GM21723 (cell line): Measurements from ENCODE around the gene MEIOB.
"Not testable (repeated sequence)": the region's sequence is repeated elsewhere in the genome, so short reads cannot be mapped to it uniquely, and the experiment has no call there.

Experiments
- ATAC-seq: cut with Tn5 transposase; IDR thresholded peaks from one replicate; pipeline ENCODE4 v1.9.1; 2021; ENCODE audit warnings: mild to moderate bottlenecking, moderate library complexity; ENCODE audit not compliant: unreplicated experiment

Gene MEIOB

DNA sequence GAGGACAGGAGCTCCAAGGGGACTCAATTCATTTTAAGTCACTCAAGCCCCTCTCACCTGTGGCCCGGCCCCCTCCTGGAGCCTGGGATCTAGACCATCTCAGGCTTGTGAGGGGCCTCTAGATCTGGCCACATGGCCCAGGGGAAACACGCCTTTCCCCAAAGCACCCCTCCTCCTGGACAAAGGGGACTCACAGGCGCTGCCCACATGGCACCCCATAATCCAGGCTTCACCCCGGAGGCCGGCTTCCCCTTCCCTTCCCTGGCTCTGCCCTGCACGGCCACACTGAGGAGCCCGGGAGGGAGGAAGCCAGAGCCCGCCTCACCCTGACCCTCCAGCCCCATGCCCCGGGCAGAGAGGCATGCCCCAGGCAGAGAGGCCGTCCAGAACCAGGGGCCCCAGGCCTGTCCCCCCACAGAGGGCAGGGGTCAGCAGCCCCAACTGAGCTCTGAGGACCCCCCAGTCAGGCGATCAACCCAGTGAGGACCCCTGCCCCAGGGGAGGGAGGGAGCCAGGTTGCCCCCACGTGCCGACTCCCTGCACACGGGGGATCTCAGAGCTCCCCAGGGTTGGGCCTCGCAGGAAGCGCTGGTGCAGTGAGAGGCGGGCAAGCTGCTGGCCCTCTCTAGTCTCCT, 35.4 kb upstream of the MEIOB start:
- no peak for ATAC-seq

DNA sequence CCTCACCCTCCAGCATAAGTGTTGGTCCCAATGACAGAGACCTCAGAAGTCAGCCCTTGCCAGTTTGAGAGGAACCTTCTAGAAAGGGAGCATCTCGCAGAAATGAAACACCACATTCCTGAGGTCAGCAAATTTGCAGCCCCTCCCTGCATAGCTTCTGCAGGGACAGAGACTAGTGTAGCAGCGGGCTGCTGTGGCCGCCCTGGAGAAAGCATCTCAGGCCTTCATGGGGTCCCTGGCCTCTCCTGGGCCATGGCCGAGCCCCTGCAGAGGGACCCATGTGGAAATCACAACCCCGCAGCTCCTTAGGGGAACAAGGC, 34.8 kb upstream of the MEIOB start:
- ATAC-seq: no peak

DNA sequence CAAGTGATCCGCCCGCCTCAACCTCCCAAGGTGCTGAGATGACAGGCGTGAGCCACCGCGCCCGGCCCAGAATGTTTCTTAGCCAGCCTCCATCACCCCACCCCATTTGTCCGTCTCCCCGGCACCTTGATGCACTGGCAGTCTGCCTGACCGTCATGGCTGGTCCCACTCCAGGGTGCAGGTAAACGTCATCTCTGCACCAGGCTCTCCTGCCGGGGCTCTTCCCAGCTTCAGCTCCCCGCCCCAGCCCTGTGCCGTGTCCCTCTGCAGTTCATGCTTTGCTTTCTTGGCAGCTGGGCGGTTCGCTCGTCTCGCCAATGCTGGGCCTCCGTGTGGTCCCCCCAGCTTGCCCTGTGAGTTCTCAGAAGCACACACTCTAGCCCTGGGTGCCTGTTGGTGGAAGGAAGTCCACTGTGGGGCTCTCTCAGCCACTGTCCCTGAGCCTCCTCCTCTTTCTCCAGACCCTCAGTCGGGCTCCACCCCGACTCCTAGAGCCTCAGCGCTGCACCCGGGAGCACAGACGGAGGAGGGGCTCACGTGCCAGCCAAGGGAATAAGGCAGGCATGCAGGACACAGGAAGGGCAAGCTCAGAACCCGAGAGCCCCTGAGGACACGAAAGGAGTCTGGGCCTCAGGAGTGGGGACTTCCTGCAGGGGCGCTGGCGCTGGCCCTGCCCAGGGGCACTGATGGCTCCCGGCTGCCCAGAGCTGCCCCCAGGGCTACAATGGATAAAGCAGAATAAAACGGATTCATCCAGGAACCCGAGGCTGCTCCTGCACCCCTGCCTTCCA, 34.3 kb upstream of the MEIOB start:
- ATAC-seq: no peak

DNA sequence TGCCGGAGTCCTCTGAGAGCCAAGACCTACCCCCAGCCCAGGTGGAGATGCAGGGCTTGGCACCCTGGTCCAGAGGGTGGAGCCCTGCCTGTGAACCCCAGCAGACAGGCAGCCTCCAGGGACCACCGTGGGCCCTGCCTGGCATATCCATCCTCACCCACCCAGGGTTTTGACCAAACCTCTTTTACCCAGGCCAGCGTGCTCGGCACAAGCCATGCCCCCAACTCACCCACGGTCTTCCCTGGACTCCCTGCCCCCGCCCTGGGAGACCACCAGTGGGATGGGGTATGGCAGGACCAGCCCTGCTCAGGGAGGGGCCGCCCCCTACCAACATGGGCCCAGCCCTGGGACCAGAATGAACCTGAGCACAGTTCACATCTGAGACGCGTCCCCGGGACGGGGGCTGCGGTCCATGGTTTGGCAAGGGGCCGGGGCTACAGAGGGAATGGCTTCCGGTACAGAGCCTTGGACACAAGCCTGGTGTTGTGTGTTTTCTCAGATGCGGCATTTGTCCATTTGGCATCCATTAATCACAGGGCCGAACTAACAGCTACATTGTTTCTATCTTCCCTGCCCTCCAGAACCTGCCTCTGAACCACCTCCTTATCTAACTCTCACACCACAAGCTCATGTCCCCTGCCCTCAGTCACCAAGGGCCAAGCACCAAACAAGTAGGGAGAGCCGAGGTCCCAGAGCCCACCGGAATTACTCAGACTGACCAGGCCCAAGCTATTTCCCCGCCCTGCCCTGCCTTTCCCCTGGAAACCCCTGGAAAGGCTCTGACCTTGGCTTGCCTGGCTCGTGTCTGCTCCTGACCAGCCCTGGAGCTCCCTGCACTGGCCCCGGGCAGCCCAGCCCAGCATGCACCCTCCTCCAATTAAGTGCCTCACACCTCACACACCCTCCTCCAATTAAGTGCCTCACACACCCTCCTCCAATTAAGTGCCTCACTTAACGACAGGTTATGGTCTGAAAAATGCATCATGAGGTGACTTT, 32.2 kb upstream of the MEIOB start:
- no peak for ATAC-seq

DNA sequence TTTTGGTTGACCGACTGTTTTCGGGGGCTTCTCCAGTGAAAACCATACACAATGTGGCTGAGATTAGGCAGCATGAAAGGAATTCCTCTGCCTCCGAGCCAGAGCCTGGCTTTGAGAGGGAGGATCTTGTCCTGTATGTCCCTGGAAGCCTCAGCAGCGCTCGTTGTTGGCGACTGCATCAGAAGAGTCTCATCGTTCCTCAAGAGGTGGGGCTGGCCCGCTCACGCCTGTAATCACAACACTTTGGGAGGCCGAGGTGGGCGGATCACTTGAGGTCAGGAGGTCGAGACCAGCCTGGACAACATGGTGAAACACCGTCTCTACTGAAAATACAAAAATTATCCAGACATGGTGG, 31.2 kb upstream of the MEIOB start:
- no peak for ATAC-seq

DNA sequence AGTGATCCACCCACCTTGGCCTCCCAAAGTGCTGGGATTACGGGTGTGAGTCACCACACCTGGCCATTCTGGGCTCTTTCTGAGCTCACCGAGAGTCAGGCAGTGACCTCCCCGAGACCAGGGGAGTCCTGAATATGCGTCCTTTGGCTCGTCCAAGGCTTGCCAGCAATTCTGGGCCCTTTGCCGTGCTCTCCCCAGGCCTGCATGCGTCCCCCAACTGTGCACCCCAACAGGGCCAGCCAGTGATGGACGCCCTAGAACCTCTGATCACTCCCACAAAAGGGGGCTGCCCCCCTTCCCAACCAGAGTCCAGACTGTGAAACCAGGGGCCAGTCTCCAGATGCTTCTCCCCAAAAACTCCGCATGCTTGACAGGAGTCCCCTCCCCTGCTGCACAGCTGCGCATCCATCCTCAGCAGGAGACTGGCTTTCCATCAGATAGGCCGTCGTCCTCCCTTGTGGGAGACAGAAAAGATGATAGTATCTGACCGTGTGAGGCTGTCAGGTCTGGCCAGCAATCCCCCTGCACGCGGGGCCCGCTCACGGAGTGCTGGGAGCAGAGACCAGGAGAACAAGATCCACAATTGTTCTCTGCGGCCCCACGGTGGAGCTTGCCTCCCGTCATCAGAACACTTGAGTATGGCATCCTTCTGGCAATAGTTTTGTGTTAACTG, 30.7 kb upstream of the MEIOB start:
- ATAC-seq: no peak

DNA sequence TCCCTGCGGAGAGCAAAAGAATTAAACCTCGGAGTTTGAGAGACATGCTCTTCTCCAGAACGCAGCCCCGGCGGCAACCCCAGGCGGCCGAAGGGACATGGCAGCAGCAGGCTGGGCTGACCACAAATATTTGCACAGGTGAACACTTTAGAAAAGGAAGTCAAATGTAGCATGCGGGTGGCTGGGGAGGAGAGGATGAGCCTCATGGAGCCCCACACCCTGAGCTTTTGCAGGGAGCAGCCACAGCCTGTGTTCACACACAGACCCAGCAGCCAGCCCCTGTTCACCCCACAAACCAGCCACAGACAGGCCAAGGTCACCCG, 28.4 kb upstream of the MEIOB start:
- no peak for ATAC-seq

DNA sequence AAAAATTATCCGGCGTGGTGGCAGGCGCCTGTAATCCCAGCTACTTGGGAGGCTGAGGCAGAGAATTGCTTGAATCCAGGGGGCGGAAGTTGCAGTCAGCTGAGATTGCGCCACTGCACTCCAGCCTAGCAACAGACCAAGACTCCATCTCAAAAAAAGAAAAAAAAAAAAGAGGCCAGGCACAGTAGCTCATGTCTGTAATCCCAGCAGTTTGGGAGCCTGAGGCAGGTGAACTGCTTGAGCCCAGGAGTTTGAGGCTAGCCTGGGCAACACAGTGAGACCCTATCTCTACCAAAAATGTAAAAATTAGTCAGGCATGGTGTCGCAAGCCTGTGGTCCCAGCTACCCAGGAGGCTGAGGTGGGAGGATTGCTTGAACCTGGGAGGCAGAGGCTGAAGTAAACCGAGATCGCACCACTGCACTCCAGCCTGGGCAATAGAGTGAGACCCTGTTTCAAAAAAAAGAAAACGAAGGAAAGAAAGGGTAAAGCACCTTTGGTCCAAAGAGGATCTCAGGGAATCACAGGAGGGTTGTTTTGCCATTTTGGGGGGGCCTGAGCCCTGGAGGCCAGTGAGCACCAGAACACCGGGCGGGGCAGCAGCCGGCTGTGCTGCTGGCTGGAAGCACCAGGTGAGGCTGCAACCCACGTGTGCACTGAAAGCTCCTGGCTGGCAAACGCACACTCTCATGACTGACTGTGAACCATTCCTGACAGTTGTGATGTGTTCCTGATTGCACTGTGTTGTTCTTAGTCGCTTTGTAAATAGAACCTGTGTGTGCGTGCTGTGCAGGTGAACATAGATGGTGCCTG, 27.9 kb upstream of the MEIOB start:
- ATAC-seq: no peak

DNA sequence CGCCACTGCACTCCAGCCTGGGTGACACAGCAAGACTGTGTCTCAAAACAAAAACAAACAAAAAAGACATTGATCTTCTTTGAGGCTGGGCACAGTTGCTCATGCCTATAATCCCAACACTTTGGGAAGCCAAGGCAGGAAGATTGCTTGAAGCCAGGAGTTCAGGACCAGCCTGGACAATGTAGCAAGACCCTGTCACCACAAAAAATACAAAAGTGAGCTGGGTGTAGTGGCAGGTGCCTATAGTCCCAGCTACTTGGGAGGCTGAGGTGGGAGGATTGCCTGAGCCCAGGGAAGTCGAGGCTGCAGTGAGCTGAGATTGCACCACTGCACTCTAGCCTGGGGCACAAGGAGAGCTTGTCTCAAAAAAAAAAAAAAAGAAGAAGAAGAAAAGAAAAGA, 25.7 kb upstream of the MEIOB start:
- ATAC-seq: not testable (repeated sequence)

DNA sequence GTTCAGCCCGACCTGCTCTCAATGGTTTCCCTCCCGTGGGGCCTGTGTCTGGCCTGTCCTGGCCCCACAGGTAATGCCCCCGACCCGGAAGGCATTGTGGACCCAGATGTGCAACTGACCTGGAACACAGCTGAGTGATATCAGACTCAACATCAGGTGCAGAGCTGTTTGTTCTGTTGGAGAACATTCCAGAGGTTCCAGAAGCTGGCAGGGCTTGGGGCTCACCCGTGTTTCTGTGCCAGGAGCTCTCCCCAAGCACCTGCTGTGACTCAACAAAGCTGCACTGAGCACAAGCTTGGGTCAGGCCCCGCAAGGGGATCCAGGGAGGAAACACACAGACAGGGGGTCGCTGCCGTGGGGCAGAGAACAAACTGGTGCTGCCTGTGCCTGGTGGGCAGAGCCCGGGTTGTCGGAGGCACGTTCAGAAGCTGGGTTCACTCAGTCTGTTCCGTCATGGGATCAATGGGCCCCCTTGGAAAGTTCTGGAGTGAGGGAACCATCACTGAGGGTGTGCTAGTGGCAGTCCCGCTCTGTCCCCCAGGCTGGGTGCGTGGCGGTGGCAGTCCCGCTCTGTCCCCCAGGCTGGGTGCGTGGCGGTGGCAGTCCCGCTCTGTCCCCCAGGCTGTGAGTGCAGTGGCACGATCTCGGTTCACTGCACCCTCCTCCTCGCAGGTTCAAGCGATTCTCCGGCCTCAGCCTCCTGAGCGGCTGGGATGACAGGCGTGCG, 24.1 kb upstream of the MEIOB start:
- ATAC-seq: no peak

DNA sequence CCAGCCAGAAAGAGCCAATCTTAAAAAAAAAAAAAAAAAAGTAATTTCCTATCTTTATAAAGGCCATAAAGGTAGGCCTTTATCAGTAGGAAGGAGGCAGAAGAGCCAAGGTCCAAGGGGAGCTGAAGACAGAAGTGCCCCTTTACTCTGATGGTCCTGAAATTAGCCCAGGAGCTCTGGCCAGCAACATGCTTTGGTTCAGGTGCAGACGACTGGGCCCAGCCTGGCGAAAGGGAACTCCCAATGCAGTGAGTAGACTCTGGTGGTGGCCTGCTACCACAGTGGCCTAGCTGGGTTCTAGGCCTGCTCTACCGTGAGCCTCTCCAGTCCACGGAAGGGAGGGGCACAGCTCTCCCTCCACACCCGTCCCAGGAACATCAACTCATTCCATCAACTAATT, 23.1 kb upstream of the MEIOB start:
- ATAC-seq: no peak

DNA sequence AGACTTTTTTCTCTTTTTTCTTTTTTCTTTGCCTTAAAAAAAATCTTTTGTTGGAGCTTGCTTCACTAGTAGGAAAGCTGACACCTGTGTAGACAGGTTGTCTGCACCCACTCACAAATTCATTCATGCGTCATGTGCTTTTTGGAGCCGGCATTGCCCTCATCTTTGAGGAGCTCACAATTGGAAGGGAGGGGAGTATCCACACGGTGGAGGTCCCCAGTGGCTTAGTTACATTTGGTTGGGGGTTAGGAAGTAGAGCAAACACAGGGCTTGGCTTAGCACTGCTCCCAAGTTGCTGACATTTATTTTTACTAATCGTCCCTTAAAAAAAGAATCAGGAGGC, 18.7 kb upstream of the MEIOB start:
- ATAC-seq: no peak

DNA sequence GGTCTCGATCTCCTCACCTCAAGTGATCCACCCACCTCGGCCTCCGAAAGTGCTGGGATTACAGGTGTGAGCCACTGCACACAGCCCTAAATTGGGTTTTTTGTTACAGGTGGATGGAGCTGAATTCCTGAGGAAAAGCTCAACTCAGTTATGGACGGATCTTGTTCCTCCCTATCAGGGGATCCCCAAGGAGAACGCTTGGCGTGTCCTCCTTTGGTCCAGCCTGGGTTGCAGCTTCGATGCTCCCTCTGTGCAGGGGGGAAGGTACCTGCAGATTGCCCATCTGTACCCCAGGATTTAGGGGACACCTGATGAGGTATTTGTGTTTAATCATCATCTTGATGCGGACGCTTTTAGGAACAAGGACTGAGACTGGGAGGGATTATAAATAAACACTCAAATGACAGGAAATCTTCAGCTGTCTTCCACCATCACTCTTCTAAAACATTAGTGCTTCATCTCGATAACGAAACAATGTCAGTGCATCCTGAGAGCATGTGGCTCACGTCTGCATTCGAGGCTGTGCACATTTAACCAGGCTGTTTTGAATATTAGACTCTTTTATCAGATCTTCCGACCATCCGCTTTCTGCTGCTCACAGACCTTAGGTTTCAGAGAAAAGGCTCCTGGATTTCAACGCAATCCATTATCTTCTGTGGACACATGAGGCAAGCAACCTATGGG, 18.2 kb upstream of the MEIOB start:
- ATAC-seq: no peak

DNA sequence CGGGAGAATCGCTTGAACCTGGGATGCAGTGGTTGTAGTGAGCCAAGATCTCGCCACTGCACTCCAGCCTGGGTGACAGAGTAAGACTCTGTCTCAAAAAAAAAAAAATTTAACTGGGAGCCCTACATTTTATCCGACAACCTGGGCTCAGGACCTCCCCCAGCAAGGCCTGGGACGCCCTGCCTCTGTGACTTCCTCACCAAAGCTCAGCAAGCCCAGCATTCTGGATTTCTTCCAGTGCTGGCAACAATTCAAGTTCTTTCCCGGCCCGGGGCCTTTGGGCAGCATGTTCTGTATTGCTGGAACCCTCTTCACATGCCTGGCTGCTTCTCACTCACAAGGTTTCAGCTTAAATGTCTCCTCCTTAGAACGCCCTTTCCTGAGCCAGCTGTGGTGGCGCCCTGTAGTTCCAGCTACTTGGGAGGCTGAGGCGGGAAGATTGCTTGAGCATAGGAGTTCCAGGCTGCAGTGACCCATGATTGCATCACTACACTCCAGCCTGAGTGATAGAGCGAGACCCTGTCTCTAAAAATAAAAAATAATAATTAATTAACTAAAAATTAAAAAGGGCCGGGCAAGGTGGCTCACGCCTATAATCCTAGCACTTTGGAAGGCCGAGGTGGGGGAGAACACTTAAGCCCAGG, 15.9 kb upstream of the MEIOB start:
- no peak for ATAC-seq

DNA sequence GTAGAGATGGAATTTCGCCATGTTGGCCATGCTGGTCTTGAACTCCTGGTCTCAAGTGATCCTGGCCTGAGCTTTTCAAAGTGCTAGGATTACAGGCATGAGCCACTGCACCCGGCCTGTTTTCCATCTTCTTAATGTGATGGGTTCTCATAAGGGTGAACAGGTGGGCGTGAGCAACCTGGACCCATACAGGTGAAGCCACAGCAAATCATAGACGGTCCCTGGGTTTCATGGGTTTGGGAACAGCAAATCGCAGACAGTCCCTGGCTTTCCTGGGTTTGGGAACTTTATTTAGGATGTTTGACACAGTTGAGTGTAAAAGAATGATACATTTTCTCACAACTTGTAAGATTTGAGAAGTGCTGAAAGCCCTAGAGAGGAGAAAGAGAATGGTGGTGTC, 12.9 kb upstream of the MEIOB start:
- no peak for ATAC-seq

DNA sequence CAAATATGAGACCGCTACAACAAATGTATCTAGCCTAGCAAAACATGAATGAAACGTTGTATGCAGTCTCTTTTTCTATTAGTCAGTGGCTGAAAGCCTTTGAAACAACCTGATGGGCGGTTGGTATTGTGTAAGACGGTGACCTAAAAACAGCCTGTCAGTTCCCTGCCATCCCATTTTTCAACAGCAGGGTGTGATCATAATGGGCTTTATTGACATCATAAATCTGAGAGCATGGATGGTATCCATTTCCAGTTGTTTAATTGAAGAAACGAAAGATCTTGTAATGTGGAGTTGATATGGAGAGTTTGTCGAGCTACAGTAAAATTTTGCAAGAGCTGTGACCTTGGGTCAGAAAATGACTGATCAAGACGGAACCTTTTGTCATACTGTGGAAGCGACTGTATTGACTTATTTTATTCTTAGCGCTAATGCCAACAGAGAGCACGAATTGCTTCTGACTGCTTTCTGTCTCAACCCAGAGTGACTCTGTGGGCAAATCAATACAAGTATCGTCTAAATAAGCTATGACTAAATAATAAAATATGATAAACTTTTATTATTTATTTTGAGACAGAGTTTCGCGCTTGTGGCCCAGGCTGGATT, 12.3 kb upstream of the MEIOB start:
- ATAC-seq: no peak

DNA sequence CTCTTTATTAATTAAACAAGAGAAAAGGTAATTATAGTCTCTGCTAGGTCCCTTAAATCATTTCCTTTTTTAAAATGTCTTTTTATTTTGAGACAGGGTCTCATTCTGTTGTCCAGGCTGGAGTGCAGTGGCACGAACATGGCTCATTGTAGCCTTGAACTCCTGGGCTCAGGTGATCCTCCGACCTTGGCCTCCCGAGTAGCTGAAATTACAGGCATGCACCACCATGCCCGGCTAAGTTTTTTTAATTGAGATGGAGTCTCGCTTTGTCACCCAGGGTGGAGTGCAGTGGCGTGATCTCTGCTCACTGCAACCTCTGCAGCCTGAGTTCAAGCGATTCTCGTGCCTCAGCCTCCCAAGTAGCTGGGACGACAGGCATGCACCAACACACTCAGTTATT, 9.2 kb upstream of the MEIOB start:
- ATAC-seq: not testable (repeated sequence)

DNA sequence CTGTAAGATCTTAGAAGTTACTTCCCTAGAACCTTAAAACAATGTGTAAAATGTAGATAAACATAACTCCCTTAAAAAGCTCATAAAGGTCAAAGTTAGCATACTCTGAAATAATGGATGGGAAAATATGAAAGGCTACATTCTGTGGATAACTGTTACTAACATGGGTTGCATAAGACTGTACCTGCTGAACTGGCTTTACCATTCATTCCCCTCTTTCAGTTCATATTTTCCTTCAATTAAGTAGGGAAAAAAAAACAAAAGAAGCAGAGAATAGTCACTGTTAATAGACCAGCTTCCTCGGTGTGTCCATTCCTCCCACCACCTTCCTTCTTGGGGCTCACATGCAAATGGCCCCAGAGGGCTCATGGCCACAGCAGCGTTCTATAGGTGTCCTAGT, 7.5 kb upstream of the MEIOB start:
- no peak for ATAC-seq

DNA sequence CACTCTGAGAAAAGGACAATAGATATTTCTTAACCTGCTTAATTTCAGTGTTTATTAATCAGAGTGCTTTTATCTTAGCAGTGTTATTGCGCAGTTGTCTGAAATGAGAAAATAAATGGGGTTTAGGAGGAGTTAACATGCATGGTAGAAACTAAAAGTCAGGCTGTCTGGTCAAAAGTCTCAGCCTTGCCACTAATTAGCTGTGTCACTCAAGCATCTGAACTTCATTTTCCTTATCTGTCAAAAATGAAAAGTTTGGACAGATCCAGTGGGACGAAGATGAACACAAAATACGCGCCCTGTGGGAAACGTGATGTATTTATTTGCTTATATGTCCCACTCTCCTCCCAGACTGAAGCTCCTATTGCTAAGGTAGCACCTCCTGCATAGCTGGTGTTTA, 6.3 kb upstream of the MEIOB start:
- ATAC-seq: no peak
